ENCODE measurements around the gene DPM2. TPM values are rescaled to one million over a fixed set of nuclear protein-coding genes. Genes with fewer than 3 reads are reported as not detected.

DPM2 gene
- total RNA-seq, 1 donor from 2014 or later: 17.7 TPM

DNA sequence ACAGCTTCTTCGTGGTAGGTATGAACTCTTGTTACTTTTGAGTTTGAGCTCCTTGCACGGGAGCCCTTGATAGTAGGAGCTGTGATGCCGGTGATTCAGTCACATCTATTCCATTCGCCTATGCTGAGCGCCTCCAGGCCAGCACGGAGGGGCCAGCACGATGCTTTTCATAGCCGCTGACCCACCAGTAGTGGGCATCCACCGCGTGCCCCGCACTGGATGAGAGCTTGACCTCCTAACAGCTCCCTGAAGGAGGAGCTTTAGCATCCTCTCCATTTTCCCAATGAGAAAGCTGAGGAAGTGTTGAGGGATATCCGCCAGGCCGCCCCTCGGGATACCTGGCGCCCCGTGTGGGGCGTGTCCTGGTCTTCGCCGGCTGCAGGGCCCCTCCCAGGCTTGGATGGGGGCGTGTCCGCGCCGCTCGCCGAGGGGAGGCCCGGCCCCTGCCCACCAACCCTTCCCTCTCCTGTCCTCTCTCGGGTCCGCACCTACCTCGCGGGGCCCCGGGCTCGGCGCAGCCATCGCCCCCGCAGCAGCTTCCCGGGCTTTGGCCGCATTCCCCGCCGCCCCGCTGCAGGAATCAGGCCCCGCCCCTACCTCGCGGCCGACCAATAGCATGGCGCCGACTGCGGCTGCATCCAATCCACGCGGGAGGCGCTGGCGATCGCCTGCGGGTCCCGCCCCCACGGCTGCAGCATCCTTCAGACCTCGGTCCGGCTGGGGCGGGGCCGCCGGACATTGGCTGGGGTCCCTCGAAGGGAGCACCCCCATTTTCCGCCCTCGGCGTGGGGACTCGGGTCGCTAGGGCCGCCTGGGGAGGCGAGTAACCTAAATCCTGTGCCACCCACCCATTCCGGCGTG lies 7.2 kb downstream of the DPM2 start, which contains the start of gene PIP5KL1:
Gene PIP5KL1, minus strand, starts transcription at position 547 of the 861 bp plus-strand sequence. Its CDS starts 25 bp downstream, at position 522.
- intact Hi-C loops (cut with DNase I): no loop called here
- peak within 1 kb of the TSS; percentile 74 for H3K27ac ChIP-seq
- H3K36me3 ChIP-seq: no peaks in the 10 kb centered on the region
- peaks cover 45% of the 10 kb centered on the region for H3K4me1 ChIP-seq
- no peak for DNase-seq (ENCODE audit: extremely low spot score in 2 of 2)
- H3K9me3 ChIP-seq: no peaks in the 10 kb centered on the region
- TF ChIP-seq POLR2AphosphoS5 (IDR thresholded peaks at IDR 0.05; ENCODE audit: insufficient read depth in 1 of 2, low read depth in 1 of 2) (peak in 1 of 2 donors; percentile 50), POLR2A (IDR thresholded peaks at IDR 0.05) (no peak)
- TF ChIP-seq, protein P1, sequence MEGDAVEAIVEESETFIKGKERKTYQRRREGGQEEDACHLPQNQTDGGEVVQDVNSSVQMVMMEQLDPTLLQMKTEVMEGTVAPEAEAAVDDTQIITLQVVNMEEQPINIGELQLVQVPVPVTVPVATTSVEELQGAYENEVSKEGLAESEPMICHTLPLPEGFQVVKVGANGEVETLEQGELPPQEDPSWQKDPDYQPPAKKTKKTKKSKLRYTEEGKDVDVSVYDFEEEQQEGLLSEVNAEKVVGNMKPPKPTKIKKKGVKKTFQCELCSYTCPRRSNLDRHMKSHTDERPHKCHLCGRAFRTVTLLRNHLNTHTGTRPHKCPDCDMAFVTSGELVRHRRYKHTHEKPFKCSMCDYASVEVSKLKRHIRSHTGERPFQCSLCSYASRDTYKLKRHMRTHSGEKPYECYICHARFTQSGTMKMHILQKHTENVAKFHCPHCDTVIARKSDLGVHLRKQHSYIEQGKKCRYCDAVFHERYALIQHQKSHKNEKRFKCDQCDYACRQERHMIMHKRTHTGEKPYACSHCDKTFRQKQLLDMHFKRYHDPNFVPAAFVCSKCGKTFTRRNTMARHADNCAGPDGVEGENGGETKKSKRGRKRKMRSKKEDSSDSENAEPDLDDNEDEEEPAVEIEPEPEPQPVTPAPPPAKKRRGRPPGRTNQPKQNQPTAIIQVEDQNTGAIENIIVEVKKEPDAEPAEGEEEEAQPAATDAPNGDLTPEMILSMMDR (IDR thresholded peaks at IDR 0.05): no peak
- no peaks in the 10 kb centered on the region for H3K27me3 ChIP-seq
- H3K4me3 ChIP-seq: peak within 1 kb of the TSS; percentile 42 to 71

DNA sequence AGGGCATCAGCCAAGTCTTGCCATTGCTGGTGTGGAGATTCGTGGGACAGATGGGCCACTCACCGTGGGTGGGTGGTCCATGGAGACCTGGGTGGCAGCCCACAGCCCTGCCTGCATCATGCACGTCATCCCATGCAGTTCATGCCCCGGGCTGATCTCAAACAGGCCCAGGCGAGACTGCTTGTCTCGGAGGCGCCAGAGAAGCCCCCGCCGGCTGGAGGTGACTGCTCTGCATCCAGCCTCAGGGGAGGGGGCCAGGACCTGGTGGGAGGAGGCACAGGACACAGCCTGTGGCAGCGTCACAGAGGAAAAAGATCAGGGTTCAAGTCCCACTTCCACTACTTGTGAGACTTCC lies 8.1 kb downstream of the DPM2 start:
- no peak overlapping the region for H3K27ac ChIP-seq
- H3K4me3 ChIP-seq: no peak overlapping the region
- TF ChIP-seq POLR2A (IDR thresholded peaks at IDR 0.05) (no peak), POLR2AphosphoS5 (IDR thresholded peaks at IDR 0.05; ENCODE audit: insufficient read depth in 1 of 2, low read depth in 1 of 2) (no peak)
- TF ChIP-seq, protein P1 (IDR thresholded peaks at IDR 0.05): no peak
- no peaks in the 10 kb centered on the region for H3K27me3 ChIP-seq
- H3K4me1 ChIP-seq: peaks cover 41% of the 10 kb centered on the region
- H3K36me3 ChIP-seq: no peaks in the 10 kb centered on the region
- intact Hi-C loops (cut with DNase I): loop anchor here (10.0 kb wide), 1 partner anchor 425 kb away; no protein-coding TSS in a partner anchor
- DNase-seq (ENCODE audit: extremely low spot score in 2 of 2): no peak
- no peaks in the 10 kb centered on the region for H3K9me3 ChIP-seq

DNA sequence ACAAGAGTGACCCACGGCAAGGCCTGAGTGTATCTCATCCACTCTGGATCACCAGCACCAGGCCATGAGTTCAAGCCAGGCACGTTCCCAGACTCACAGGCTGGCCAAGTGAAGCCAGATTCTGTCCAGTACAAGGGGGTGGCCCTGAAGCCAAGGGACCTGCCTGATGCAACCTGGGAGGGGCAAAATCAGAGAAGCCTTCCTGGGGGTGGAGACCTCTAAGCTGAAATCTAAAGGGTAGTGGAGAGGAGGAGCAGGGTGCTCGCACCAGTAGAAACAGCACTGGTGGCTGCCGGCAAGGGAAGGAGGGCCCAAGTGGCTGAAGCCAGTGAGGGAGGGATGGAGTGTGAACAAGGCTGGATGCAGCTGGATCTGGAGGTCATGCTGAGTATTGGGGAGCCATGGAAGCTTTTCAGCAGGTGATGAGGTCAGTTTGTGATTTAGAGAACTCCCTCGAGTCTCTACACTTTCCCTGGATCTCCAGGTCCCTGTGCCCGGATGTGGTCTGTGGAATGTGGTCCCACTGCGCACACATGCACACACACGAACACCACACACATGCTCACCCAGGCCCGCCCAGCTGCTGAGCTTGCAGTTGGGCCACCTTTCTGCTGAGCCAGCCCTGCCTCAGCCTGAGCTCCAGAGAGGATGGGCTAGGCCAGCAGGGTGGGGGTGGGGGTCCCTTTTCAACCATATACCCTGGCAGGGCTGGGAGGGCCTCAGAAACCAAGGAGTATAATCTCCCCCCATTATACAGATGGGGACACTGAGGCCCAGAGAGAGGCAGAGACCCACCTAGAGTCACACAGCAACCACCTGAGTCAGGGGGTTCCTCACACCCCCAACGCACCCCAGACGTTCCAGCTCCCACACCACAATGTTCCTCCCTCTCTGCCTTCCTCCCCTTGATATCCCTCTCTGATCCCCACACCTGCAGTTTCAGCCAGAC lies 8.7 kb downstream of the DPM2 start:
- H3K27me3 ChIP-seq: no peaks in the 10 kb centered on the region
- no peaks in the 10 kb centered on the region for H3K9me3 ChIP-seq
- TF ChIP-seq, protein P1 (IDR thresholded peaks at IDR 0.05): no peak
- TF ChIP-seq POLR2AphosphoS5 (IDR thresholded peaks at IDR 0.05; ENCODE audit: insufficient read depth in 1 of 2, low read depth in 1 of 2): no peak
- TF ChIP-seq POLR2A (IDR thresholded peaks at IDR 0.05): no peak
- intact Hi-C loops (cut with DNase I): loop anchor here (10.0 kb wide), 1 partner anchor 424 kb away; no protein-coding TSS in a partner anchor
- no peaks in the 10 kb centered on the region for H3K36me3 ChIP-seq
- DNase-seq (ENCODE audit: extremely low spot score in 2 of 2): no peak
- no peak overlapping the region for H3K4me3 ChIP-seq
- peaks cover 41% of the 10 kb centered on the region for H3K4me1 ChIP-seq
- H3K27ac ChIP-seq: no peak overlapping the region

DNA sequence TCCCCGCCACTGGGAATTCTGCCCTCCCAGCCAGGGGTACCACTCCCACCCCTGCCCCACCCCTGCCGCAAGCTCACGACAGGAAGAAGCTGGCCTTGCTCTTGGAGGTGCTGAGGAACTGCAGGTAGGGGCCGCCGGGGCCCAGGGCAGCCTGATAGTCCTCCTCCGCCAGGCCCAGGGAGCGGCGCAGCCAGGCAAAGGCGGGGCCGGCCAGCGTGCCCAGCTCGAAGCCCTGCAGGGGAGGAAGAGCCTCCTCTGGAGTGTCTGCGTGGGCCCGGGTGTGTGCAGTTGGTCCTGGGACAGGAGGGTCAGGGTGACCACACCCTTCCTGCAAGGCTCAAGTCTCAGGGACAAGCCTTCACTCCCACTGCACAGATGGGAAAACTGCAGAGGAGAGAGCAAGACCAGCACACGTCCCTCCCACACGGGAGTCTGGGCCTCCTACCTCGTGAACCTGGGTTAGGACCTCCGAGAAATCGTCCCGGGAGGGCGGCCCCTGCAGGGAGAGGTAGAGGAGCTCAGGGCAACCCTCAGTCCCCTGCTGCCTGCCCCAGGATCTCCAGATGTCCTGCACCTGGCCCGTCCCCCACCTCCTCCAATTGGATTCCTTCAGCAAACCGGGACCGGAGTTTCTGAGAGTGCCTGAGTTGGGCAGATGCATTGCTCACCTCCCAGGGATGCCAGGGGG lies 9.5 kb downstream of the DPM2 start:
- no peak for DNase-seq (ENCODE audit: extremely low spot score in 2 of 2)
- intact Hi-C loops (cut with DNase I): loop anchor here (10.0 kb wide), 1 partner anchor 423 kb away; no protein-coding TSS in a partner anchor
- peak overlapping the region; percentile 36 to 41 for H3K4me3 ChIP-seq
- peak in 1 of 2 donors; percentile 2 for TF ChIP-seq POLR2AphosphoS5 (IDR thresholded peaks at IDR 0.05; ENCODE audit: insufficient read depth in 1 of 2, low read depth in 1 of 2)
- TF ChIP-seq, protein P1 (IDR thresholded peaks at IDR 0.05): no peak
- no peaks in the 10 kb centered on the region for H3K9me3 ChIP-seq
- no peak overlapping the region for H3K27ac ChIP-seq
- peaks cover 41% of the 10 kb centered on the region for H3K4me1 ChIP-seq
- H3K36me3 ChIP-seq: no peaks in the 10 kb centered on the region
- H3K27me3 ChIP-seq: no peaks in the 10 kb centered on the region
